Erythroblast (primary cell): ENCODE results near the gene CLRN2.

Experiments used
- GATA1 ChIP-seq: IDR thresholded peaks from 2 replicates; pipeline ENCODE4 v1.6.1; 2011; ENCODE audit warnings: low read depth, mild to moderate bottlenecking, control low read depth, low read length, moderate library complexity
- POLR2A ChIP-seq: IDR thresholded peaks from 2 replicates; pipeline ENCODE4 v1.6.1; 2011; ENCODE audit warnings: mild to moderate bottlenecking, low read length

DNA sequence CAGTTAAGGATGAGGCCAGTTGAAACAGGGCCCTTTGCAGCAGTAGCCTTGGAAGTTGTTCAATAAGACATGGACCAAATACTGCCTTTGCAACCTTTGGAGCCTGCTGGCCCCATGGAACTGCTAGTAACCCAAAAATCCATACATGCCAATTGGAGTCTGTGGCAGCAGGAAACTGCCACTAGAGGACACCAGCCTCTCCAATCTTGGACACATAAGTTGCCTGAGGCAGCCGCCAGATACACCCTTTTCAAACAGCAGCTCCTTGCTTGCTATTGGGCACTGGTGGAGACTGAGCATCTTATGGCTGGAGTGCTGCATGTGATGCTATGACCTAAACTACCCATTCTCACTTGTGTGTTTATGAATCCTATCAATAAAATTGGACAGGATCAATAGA lies 47.2 kb downstream of the CLRN2 start:
- TF ChIP-seq POLR2A (no peak), GATA1 (no peak)
